Left lung (tissue), 10 donors: ENCODE data around the gene HPSE2. TPM values are rescaled to one million over a fixed set of nuclear protein-coding genes. Genes with fewer than 3 reads are reported as not detected.

ENCODE experiments used
- ATAC-seq: fragments of 200-7000 bp; cut with Tn5 transposase; one replicate; pipeline ENCODE4 v1.9.1; 2020; ENCODE audit warnings: moderate library complexity
- DNase-seq, 4 donors: peaks; one replicate each; pipeline ENCODE4 v3.0.0-alpha.2; 2013 to 2020
- H3K27ac ChIP-seq, 2 donors: fragments of 200-600 bp; sonication (generic) in 1 of 2; one replicate each; pipeline versions ENCODE4 v1.5.0 to v1.8.0; 2020 to 2021
- H3K27me3 ChIP-seq, 2 donors: fragments of 200-600 bp; sonication (generic) in 1 of 2; one replicate each; pipeline versions ENCODE4 v1.5.0 to v1.8.0; 2020 to 2021
- H3K36me3 ChIP-seq, 2 donors: fragments of 200-600 bp; sonication (generic) in 1 of 2; one replicate each; pipeline versions ENCODE4 v1.5.0 to v1.8.0; 2020 to 2021
- H3K4me1 ChIP-seq, 2 donors: fragments of 200-600 bp; one replicate each; pipeline ENCODE4 v1.8.0; 2021
- H3K4me3 ChIP-seq, 2 donors: fragments of 200-600 bp; sonication (generic) in 1 of 2; one replicate each; pipeline versions ENCODE4 v1.5.0 to v1.8.0; 2020 to 2021; ENCODE audit warnings: mild to moderate bottlenecking in 1 of 2
- H3K9me3 ChIP-seq, 2 donors: fragments of 200-600 bp; sonication (generic) in 1 of 2; one replicate each; pipeline versions ENCODE4 v1.5.0 to v1.8.0; 2020 to 2021
- intact Hi-C, 2 donors: fragments of 100-400 bp; cut with DNase I; formaldehyde crosslinking; loops; one replicate each; pipeline versions ENCODE4 v1.11.2 to v1.14.2; 2022
- polyA plus RNA-seq, 6 donors: library from polyadenylated mRNA; unstranded; fragments of 120-200 nt; gene quantifications; one replicate each; pipeline ENCODE4 v1.2.1, GENCODE V29; 2013; ENCODE audit not compliant: insufficient read length in 6 of 6
- total RNA-seq, 2 donors: library from RNA; stranded (reverse); fragmentation: NEBNext Ultra II Directional; extraction: Animal tissue kit (Norgen Biotek cat#: 25700); gene quantifications; one replicate each; pipeline ENCODE4 v1.2.1, GENCODE V29; 2021
- TF ChIP-seq, protein P1 (sequence below), 2 donors: fragments of 200-600 bp; sonication (generic) in 1 of 2; IDR thresholded peaks; one replicate each; pipeline versions ENCODE4 v1.5.0 to v1.8.0; 2021; ENCODE audit warnings: antibody characterized with exemption in 2 of 2
- donor health status: DM: no; HTN: yes; CAD: no.
- donor health status: DM: no; HTN: no; CAD: no.

The HPSE2 gene
- total and polyA plus RNA-seq, 8 donors, result 0.50 to 20.4 (median 12.1) TPM

DNA sequence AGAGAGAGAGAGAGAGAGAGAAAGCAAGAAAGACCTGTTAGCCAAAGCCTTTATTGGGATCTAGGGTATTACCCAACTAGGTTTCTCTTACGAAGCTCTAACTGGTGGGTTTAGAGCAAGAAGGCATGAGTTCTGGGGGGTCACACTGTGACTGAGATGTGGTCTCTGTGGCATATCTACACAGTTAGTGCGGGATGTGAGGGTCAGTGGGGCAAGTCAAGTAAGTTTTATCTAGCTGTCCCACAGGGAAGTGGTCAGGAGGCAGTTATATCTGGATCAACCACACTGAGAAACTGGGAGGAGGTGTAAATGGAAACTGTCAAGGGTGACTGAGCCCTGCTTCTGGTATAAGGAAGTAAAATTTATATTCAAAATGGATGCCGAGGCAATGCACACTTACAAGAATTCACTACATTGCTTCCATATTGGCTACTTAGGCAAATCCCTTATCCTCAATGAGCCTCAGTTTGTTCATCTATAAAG is 457.3 kb downstream of the HPSE2 start:
- no peak overlapping the region for H3K4me3 ChIP-seq
- DNase-seq (no peak), ATAC-seq (no peak)
- H3K27ac ChIP-seq, result no peak overlapping the region
- intact Hi-C loops, result no loop called here
- no peaks in the 10 kb centered on the region for H3K4me1 ChIP-seq
- no peaks in the 10 kb centered on the region for H3K27me3 ChIP-seq
- TF ChIP-seq, protein P1, sequence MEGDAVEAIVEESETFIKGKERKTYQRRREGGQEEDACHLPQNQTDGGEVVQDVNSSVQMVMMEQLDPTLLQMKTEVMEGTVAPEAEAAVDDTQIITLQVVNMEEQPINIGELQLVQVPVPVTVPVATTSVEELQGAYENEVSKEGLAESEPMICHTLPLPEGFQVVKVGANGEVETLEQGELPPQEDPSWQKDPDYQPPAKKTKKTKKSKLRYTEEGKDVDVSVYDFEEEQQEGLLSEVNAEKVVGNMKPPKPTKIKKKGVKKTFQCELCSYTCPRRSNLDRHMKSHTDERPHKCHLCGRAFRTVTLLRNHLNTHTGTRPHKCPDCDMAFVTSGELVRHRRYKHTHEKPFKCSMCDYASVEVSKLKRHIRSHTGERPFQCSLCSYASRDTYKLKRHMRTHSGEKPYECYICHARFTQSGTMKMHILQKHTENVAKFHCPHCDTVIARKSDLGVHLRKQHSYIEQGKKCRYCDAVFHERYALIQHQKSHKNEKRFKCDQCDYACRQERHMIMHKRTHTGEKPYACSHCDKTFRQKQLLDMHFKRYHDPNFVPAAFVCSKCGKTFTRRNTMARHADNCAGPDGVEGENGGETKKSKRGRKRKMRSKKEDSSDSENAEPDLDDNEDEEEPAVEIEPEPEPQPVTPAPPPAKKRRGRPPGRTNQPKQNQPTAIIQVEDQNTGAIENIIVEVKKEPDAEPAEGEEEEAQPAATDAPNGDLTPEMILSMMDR (IDR thresholded peaks at IDR 0.05), result no peak
- no peaks in the 10 kb centered on the region for H3K36me3 ChIP-seq
- no peaks in the 10 kb centered on the region for H3K9me3 ChIP-seq

GRCh38 chr10:98758463-98758862 is 477.2 kb downstream of the HPSE2 start:
- no peak overlapping the region for H3K4me3 ChIP-seq
- DNase-seq, result no peak
- H3K9me3 ChIP-seq, result peaks cover 0 to under 1% of the 10 kb centered on the region in 2 donors
- intact Hi-C loops, result no loop called here
- ATAC-seq, result no peak
- H3K36me3 ChIP-seq, result no peaks in the 10 kb centered on the region
- no peak overlapping the region for H3K27ac ChIP-seq
- TF ChIP-seq, protein P1 (IDR thresholded peaks at IDR 0.05), result no peak
- no peaks in the 10 kb centered on the region for H3K27me3 ChIP-seq
- H3K4me1 ChIP-seq, result no peaks in the 10 kb centered on the region

DNA sequence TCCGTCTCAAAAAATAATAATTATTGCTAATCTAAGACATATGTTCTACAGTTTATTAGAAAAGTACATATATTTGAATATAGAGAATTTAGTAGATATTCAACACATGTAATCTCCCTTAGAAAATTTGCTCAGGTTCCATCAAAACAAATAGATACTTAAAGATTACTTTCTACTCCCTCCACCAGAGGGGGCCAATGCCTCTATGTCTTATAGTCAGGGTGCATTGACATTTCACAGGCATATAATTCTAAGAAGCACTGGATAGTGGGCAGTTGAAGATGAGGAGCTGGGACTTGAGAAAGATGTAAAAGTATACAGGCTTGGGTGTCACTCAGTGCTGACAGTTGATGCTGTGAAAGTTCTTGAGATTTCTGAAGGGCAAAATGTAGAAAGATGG is 487.4 kb downstream of the HPSE2 start:
- Histone ChIP-seq H3K27me3 (no peaks in the 10 kb centered on the region), H3K36me3 (no peaks in the 10 kb centered on the region), H3K4me3 (no peak overlapping the region), H3K9me3 (peaks cover 0 to 8% of the 10 kb centered on the region in 2 donors), H3K4me1 (no peaks in the 10 kb centered on the region), H3K27ac (no peak overlapping the region)
- ATAC-seq (peak; percentile 30), DNase-seq (peak in 1 of 4 donors; percentile 6)
- intact Hi-C loops, result no loop called here
- TF ChIP-seq, protein P1 (IDR thresholded peaks at IDR 0.05), result no peak

- Histone ChIP-seq H3K36me3 (no peaks in the 10 kb centered on the region), H3K27me3 (no peaks in the 10 kb centered on the region), H3K4me1 (no peaks in the 10 kb centered on the region), H3K9me3 (no peaks in the 10 kb centered on the region), H3K27ac (no peak overlapping the region), H3K4me3 (no peak overlapping the region)
- DNase-seq, result no peak
- intact Hi-C loops, result no loop called here
- ATAC-seq, result no peak
- TF ChIP-seq, protein P1 (IDR thresholded peaks at IDR 0.05), result no peak
These were observed 490.0 kb downstream of the HPSE2 start for GRCh38 chr10:98745645-98746044.

DNA sequence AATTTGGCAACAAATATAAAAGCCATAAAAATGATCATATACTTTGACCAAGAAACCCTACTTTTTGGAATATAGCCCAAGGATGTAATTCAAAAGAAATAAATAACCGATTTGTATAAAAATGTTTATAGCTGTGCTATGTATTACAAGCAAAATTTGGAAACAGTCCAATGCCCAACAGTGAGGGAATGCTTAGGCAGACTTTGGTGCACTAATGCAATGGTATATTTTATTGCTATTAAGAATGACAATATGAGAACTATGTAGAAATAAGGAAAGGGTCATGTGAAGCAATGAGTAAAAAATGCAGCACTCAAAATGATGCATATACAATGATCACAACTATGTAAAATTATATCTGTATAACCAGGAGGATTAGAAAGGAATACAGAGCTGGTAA is 515.1 kb downstream of the HPSE2 start:
- Histone ChIP-seq H3K4me3 (no peak overlapping the region), H3K36me3 (no peaks in the 10 kb centered on the region), H3K27me3 (no peaks in the 10 kb centered on the region), H3K27ac (no peak overlapping the region), H3K9me3 (no peaks in the 10 kb centered on the region), H3K4me1 (no peaks in the 10 kb centered on the region)
- ATAC-seq (no peak), DNase-seq (peak in 1 of 4 donors; percentile 1)
- TF ChIP-seq, protein P1 (IDR thresholded peaks at IDR 0.05), result no peak
- intact Hi-C loops, result no loop called here
